ENCODE results near the gene FHIP1A. TPM values are rescaled to one million over a fixed set of nuclear protein-coding genes. Genes with fewer than 3 reads are reported as not detected.

FHIP1A gene
- total and polyA plus RNA-seq, 4 donors: 0.50 to 3.8 (median 1.0) TPM

DNA sequence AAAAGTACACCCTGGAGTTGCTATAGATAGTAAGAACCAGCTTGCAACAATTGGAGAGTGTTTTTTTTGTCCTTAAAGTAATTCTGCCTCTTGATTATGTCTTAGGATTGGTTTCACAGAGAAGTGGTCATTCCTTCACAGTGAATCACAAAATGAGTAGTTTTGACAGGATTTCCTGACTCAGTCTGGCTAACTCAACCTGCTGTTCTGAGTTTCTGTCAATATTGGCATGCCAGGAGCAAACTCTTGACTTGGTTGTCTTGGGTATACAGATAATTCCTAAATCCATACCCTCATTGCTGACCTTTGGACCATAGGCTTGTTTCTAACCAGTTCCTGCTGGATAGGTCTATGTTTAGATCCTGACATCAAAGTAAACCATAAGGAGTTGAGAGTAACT lies 9.4 kb downstream of the FHIP1A start:
- no peak for DNase-seq (ENCODE audit: low spot score)
- Histone ChIP-seq H3K9ac (ENCODE audit: low read depth in 1 of 2, low read length in 2 of 2) (no peak overlapping the region), H3K4me3 (ENCODE audit: low read depth in 1 of 3, low read length in 3 of 3) (no peak overlapping the region), H3K36me3 (ENCODE audit: control insufficient read depth in 4 of 4, insufficient read depth in 3 of 4, low read depth in 1 of 4, low read length in 3 of 4) (no peaks in the 10 kb centered on the region), H3K4me1 (ENCODE audit: control insufficient read depth in 4 of 4, insufficient read depth in 4 of 4, low read length in 3 of 4) (no peaks in the 10 kb centered on the region), H3K27ac (ENCODE audit: low read depth in 1 of 2, low read length in 2 of 2) (no peak overlapping the region), H3K9me3 (ENCODE audit: control insufficient read depth in 4 of 4, low read length in 3 of 4) (no peaks in the 10 kb centered on the region), H3K27me3 (ENCODE audit: control insufficient read depth in 4 of 4, insufficient read depth in 4 of 4, low read length in 3 of 4) (no peaks in the 10 kb centered on the region)
- TF ChIP-seq SP1 (IDR thresholded peaks at IDR 0.05) (no peak), RAD21 (IDR thresholded peaks at IDR 0.05) (no peak), ZBTB33 (IDR thresholded peaks at IDR 0.05) (no peak), HNF4A (conservative IDR thresholded peaks at IDR 0.05) (no peak), GABPA (IDR thresholded peaks at IDR 0.05 in 1 of 2, conservative IDR thresholded peaks at IDR 0.05 in 1 of 2) (no peak), FOXA1 (IDR thresholded peaks at IDR 0.05) (no peak), FOXA2 (IDR thresholded peaks at IDR 0.05) (no peak), TAF1 (conservative IDR thresholded peaks at IDR 0.05) (no peak), REST (IDR thresholded peaks at IDR 0.05) (no peak), HNF4G (IDR thresholded peaks at IDR 0.05) (no peak), MAX (IDR thresholded peaks at IDR 0.05) (no peak), RXRA (IDR thresholded peaks at IDR 0.05) (no peak), EGR1 (IDR thresholded peaks at IDR 0.05; ENCODE audit: low read depth in 2 of 2) (no peak), YY1 (IDR thresholded peaks at IDR 0.05) (no peak), JUND (IDR thresholded peaks at IDR 0.05) (no peak), CTCF (IDR thresholded peaks at IDR 0.05; ENCODE audit: low read depth, low read length, missing input control) (no peak), NR2F2 (IDR thresholded peaks at IDR 0.05) (no peak)
- TF ChIP-seq, protein P1, sequence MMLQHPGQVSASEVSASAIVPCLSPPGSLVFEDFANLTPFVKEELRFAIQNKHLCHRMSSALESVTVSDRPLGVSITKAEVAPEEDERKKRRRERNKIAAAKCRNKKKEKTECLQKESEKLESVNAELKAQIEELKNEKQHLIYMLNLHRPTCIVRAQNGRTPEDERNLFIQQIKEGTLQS (IDR thresholded peaks at IDR 0.05): no peak
